Right renal cortex interstitium (tissue), 3 donors: Measurements from ENCODE around the gene ABLIM1. TPM values are rescaled to one million over a fixed set of nuclear protein-coding genes. Genes with fewer than 3 reads are reported as not detected.

Source experiments
- polyA plus RNA-seq, 3 donors: library from polyadenylated mRNA; unstranded; fragments of 120-200 nt; gene quantifications; one replicate each; pipeline ENCODE4 v1.2.1, GENCODE V29; 2013; ENCODE audit not compliant: insufficient read length in 3 of 3

ABLIM1 gene
- polyA plus RNA-seq, 3 donors: 96.0 to 102 (median 98.3) TPM

Other genes with a start within 250 kb of the ABLIM1 start
- gene FHIP2A, start 163.5 kb upstream of the ABLIM1 start, polyA plus RNA-seq: 10 to 100 TPM; 34.7 to 39.6 (median 37.0) TPM